GM12865 (cell line): ENCODE data around the gene TAL2.
"Not testable (repeated sequence)": the region's sequence is repeated elsewhere in the genome, so short reads cannot be mapped to it uniquely, and the experiment has no call there.

Source experiments
- DNase-seq: peaks from one replicate; pipeline ENCODE4 v3.0.0; 2010; ENCODE audit warnings: low read depth
- H3K4me3 ChIP-seq: 2 replicates; pipeline ENCODE4 v1.5.1; 2011; ENCODE audit warnings: mild to moderate bottlenecking, low read depth, low read length, control low read depth
- TF ChIP-seq, protein P1 (sequence below): IDR thresholded peaks from 2 replicates; pipeline ENCODE4 v1.5.1; 2011; ENCODE audit warnings: low read length, control low read depth, low read depth, inconsistent platforms; ENCODE audit not compliant: insufficient read depth; ENCODE audit errors: missing control alignments

TAL2 gene

DNA sequence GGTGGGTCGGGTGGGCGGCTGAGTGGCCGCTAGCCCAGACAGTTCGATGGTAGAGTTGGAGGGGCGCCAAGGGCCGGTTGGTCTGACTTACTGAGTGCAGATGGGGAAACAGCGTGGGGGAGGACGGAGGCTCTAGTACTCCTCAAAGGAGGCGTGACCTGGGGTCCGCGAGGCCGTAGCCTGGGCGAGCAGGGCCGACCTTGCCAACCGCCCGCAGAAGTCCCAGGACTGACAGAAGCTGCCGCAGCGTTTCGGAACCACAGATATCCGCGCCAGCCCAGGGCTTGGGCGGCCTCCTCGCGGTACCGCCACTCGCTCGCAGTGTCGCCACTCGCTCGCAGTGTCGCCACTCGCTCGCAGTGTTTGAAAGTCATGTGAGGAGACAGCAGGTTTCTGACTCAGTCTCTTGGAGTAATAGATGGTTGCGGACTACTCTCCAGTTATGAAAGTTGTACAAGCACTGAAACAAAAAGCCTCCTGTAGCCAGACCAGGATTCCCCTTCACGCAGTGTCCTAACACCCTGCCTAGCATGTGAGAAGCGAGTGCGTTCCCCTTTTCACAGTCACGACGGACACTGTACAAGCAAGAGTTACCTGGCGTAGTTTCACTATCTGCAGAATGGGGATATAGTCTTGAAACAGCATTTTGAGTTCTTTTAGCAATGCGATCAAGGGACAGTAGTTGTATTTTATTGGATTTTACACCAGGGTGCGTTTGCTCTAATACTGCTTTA, 32.8 kb downstream of the TAL2 start:
- TF ChIP-seq, protein P1, sequence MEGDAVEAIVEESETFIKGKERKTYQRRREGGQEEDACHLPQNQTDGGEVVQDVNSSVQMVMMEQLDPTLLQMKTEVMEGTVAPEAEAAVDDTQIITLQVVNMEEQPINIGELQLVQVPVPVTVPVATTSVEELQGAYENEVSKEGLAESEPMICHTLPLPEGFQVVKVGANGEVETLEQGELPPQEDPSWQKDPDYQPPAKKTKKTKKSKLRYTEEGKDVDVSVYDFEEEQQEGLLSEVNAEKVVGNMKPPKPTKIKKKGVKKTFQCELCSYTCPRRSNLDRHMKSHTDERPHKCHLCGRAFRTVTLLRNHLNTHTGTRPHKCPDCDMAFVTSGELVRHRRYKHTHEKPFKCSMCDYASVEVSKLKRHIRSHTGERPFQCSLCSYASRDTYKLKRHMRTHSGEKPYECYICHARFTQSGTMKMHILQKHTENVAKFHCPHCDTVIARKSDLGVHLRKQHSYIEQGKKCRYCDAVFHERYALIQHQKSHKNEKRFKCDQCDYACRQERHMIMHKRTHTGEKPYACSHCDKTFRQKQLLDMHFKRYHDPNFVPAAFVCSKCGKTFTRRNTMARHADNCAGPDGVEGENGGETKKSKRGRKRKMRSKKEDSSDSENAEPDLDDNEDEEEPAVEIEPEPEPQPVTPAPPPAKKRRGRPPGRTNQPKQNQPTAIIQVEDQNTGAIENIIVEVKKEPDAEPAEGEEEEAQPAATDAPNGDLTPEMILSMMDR, result no peak
- DNase-seq, result peak; percentile 68
- peak overlapping the region; percentile 70 for H3K4me3 ChIP-seq

DNA sequence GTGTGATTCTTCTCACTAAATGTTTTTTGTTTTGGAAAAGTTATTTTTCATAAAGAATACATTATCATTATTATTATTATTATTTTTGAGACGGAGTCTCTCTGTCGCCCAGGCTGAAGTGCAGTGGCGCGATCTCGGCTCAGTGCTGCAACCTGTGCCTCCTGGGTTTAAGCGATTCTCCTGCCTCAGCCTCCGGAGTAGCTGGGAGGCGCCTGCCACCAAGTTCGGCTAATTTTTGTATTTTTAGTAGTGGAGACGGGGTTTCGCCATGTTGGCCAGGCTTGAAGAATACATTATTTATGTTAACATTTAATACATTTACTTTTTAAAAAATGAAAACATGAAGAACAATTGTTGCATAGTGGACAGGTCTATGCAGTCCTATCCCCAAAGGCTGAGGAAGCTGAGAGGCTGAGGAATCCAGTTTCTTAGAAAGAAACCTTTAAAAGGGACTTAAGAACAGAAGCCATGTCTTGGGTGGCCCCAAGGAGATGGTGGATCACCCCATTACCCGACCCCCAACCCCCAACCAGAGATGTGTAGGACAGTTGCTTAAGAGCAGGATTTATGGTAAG, 34.0 kb downstream of the TAL2 start:
- no peak for DNase-seq
- TF ChIP-seq, protein P1, result no peak
- no peak overlapping the region for H3K4me3 ChIP-seq

DNA sequence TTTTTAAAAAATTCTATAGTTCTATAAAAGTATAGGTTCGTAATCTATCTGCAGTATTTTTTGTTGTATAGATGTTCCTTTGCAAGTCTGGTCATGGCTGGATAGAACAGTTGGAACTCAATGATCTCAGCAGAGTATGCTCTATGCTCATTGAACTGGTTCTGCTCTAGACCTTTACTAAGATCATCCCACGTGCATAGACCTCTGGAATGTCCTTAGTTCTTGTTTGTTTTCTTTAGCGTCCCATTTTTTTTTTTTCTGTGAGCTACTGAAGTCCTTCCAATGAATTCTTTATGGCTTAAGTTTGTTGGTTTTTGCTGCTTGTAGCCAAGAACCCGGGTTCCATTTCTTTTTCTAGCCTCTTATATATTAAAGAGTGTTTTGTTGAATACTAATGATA, 35.6 kb downstream of the TAL2 start:
- TF ChIP-seq, protein P1, result no peak
- no peak for DNase-seq
- H3K4me3 ChIP-seq, result no peak overlapping the region

DNA sequence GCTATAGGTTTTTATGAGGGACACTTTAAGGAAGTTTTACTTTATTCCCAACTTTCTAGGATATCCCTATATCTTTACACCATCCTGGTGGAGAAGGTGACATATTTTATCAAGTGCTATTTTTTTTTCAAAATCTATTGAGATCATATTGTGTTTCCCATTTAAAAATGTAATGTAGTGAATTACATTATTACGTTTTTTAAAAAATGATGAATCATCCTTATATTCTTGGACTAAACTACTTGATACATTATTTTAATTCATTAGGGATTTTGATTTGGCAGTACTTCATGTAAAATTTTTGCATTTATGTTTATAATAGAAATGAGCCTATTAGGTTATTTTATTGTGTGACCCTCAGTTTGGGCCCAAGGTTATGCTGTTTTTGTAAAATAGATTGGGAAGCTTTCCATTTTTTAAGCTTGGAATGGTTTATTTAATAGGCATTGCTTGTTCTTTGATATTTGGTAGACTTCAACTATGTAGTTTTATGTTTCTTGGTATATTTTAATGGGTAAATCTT, 36.2 kb downstream of the TAL2 start:
- TF ChIP-seq, protein P1, result no peak
- no peak overlapping the region for H3K4me3 ChIP-seq
- DNase-seq, result no peak

DNA sequence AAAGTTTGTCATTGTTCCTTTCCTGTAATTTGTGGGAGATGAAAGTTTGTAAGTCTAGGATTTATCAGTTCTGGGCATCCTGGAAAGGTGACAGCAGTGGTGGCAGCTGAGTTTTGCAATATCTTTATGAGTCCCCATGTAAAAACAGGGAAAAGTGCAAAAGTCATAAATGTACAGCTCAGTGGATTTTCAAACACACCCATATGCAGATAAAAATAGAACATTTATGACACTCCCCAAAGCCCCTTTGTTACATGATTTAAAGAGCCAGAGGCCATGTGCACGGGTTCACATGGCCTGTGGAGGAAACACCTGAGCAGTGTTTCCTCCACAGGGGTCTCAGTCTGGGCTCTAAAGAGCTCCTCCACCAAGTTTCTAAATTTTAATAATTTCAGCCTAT, 38.4 kb downstream of the TAL2 start:
- TF ChIP-seq, protein P1, result no peak
- no peak overlapping the region for H3K4me3 ChIP-seq
- no peak for DNase-seq

DNA sequence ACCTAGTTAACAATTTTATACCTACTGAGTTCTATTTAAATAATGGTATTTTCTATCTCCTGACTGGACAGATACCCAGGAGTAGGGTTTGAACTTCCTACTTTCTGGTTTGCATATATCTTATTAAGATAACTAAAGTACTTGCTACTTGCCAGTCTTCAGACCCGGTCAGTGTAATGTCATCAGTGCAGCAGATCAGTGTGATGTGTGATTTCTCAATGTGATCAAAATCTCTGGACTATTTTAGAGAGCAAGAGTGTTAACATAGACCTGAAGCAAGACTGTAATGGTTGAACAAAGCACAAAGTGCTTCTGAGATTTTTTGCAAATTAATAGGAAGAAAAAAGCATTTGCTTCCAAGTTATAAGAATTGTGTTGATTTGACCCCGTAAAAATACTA, 38.9 kb downstream of the TAL2 start:
- DNase-seq, result no peak
- TF ChIP-seq, protein P1, result no peak
- H3K4me3 ChIP-seq, result no peak overlapping the region

DNA sequence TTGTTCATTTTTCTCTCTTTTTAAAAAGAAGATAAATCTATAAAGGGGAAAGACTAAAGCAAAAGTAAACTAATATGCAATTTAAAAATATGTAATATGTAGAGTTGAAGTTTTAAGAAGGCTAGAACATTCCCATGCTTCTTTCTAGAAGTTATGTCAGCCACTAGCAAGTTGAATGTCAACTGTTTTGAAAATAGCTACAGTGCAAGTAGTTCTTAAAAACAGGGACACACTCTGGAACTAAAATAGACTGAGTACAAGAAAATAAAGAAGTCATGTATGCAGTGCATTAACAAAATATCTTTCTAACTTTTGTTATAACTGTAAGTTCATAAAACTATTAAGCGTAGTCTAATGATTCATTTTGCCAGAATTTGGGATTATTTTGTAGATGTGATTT, 40.0 kb downstream of the TAL2 start:
- TF ChIP-seq, protein P1, result no peak
- no peak for DNase-seq
- H3K4me3 ChIP-seq, result no peak overlapping the region

DNA sequence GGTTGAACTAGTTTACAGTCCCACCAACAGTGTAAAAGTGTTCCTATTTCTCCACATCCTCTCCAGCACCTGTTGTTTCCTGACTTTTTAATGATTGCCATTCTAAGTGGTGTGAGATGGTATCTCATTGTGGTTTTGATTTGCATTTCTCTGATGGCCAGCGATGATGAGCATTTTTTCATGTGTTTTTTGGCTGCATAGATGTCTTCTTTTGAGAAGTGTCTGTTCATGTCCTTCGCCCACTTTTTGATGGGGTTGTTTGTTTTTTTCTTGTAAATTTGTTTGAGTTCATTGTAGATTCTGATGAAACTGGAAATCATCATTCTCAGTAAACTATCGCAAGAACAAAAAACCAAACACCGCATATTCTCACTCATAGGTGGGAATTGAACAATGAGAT, 41.4 kb downstream of the TAL2 start:
- DNase-seq, H3K4me3 ChIP-seq: not testable (repeated sequence)
